ENCODE data around the gene BCO1. TPM values are rescaled to one million over a fixed set of nuclear protein-coding genes. Genes with fewer than 3 reads are reported as not detected.
A peak's percentile ranks its signal among the peaks of the same experiment; 100 is the strongest.

The BCO1 gene
- total RNA-seq, 2 donors from 2014 or later: 0.42 to 0.62 TPM

DNA sequence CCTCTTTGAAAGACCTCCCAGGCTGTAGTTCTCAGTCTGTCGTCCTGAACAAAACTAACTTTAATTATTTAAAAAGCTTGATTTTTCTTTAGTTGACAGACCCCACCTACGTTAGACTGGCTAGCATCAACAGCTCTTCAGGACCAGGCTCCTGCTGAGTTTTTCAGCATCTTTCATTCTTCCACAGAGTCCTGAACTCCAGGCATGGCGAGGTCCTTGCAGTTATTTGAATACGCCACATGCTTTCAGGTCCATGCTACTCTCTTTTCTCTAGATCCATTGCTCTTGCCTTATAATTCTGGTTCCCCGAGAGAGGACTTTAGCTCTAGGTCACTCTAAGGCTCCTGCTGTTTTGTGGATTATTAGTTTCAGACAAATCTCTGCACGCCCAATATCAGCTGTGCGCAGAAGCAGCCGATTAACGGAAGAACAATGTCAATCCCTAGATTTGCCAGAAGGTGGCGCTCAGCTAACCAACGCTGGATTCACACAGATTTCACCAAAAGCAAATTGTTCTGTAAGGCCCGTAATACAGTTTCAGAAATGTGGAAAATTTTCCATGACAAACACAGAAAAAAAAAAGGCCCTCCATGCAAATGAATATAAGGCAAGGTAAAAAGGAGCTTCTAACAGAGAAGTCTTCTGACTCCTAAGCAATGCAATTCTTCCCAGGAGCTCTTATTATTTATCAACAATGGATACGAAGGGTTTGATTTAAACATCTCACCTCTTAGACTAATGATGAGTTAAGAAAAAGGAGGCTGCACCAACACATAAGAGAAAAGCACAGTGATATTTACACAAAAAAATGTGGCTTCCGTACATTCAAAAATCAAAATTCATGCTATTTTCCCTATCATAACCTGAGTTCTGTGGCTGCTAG lies 33.5 kb upstream of the BCO1 start:
- Histone ChIP-seq H3K36me3 (ENCODE audit: control insufficient read depth, insufficient read depth, low read length) (no peaks in the 10 kb centered on the region), H3K27me3 (ENCODE audit: control insufficient read depth, insufficient read depth, low read length, poor library complexity, severe bottlenecking) (no peaks in the 10 kb centered on the region), H3K4me1 (ENCODE audit: control insufficient read depth, insufficient read depth, low read length) (no peaks in the 10 kb centered on the region), H3K9ac (ENCODE audit: extremely low read depth, low read length, poor library complexity, severe bottlenecking) (no peak overlapping the region), H3K27ac (ENCODE audit: low read depth, low read length) (no peak overlapping the region), H3K9me3 (ENCODE audit: control insufficient read depth, low read length) (no peaks in the 10 kb centered on the region), H3K4me3 (ENCODE audit: low read length) (no peak overlapping the region)
- no peak overlapping the region for H3K4me3 Mint-ChIP-seq
- H3K36me3 Mint-ChIP-seq (ENCODE audit: low read depth): no peaks in the 10 kb centered on the region
- no peaks in the 10 kb centered on the region for H3K4me1 Mint-ChIP-seq
- no peak overlapping the region for H3K27ac Mint-ChIP-seq
- H3K27me3 Mint-ChIP-seq (ENCODE audit: insufficient read depth): no peaks in the 10 kb centered on the region
- TF ChIP-seq, protein P1, sequence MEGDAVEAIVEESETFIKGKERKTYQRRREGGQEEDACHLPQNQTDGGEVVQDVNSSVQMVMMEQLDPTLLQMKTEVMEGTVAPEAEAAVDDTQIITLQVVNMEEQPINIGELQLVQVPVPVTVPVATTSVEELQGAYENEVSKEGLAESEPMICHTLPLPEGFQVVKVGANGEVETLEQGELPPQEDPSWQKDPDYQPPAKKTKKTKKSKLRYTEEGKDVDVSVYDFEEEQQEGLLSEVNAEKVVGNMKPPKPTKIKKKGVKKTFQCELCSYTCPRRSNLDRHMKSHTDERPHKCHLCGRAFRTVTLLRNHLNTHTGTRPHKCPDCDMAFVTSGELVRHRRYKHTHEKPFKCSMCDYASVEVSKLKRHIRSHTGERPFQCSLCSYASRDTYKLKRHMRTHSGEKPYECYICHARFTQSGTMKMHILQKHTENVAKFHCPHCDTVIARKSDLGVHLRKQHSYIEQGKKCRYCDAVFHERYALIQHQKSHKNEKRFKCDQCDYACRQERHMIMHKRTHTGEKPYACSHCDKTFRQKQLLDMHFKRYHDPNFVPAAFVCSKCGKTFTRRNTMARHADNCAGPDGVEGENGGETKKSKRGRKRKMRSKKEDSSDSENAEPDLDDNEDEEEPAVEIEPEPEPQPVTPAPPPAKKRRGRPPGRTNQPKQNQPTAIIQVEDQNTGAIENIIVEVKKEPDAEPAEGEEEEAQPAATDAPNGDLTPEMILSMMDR (conservative IDR thresholded peaks at IDR 0.05): peak; percentile 80
- H3K9me3 Mint-ChIP-seq: no peaks in the 10 kb centered on the region
- peak; percentile 68 for DNase-seq
- 33 to 49% methylated on average over 11 to 14 of the region's 14 CpGs for WGBS, 2 experiments (ENCODE audit: insufficient coverage in 1 of 2, insufficient read length in 1 of 2)

DNA sequence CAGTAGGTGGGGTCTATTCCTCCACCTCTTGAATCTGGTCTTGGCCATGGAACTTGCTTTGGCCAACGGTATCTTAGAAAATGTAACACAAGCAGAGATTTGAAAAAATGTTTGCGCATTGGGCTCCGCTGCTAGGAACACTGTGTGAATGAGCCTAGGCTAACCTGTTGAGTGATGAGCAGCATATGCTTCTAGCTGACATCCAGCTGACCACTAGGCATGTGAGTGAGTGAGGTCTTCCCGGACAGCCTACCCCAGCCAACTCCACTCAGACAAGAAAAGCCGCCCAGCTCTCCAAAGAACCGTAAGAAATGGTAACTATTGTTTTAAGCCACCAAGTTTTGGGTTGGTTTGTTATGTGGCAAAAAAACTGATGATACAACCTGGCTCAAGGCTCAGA lies 31.4 kb upstream of the BCO1 start:
- H3K4me3 Mint-ChIP-seq: no peak overlapping the region
- Histone ChIP-seq H3K27ac (ENCODE audit: low read depth, low read length) (no peak overlapping the region), H3K27me3 (ENCODE audit: control insufficient read depth, insufficient read depth, low read length, poor library complexity, severe bottlenecking) (no peaks in the 10 kb centered on the region), H3K4me1 (ENCODE audit: control insufficient read depth, insufficient read depth, low read length) (no peaks in the 10 kb centered on the region), H3K9ac (ENCODE audit: extremely low read depth, low read length, poor library complexity, severe bottlenecking) (no peak overlapping the region), H3K9me3 (ENCODE audit: control insufficient read depth, low read length) (no peaks in the 10 kb centered on the region), H3K4me3 (ENCODE audit: low read length) (no peak overlapping the region), H3K36me3 (ENCODE audit: control insufficient read depth, insufficient read depth, low read length) (no peaks in the 10 kb centered on the region)
- H3K4me1 Mint-ChIP-seq: no peaks in the 10 kb centered on the region
- no peak overlapping the region for H3K27ac Mint-ChIP-seq
- peaks cover 3% of the 10 kb centered on the region for H3K27me3 Mint-ChIP-seq (ENCODE audit: insufficient read depth)
- WGBS, 2 experiments (ENCODE audit: insufficient coverage in 1 of 2, insufficient read length in 1 of 2): 78 to 81% methylated on average over 5 to 6 of the region's 6 CpGs
- H3K36me3 Mint-ChIP-seq (ENCODE audit: low read depth): no peaks in the 10 kb centered on the region
- H3K9me3 Mint-ChIP-seq: no peaks in the 10 kb centered on the region
- no peak for DNase-seq
- TF ChIP-seq, protein P1 (conservative IDR thresholded peaks at IDR 0.05): no peak

DNA sequence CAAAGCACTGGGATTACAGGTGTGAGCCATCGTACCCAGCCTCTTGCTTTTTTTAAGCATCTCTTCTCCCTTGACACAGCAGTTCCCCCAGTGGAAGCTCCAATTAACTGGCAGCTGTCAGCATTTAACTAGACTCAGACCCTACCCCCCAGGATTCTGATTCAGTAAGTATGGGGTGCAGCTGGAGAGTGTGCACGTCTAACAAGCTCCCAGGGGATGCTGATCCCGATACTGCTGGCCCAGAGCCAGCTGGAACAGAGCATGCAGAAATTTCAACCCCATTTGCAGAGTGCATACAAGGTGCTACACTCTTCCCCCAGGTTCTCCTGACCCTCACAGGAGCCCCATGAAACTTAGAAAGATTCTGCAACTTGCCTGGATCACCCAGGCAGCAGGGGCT lies 27.7 kb upstream of the BCO1 start:
- no peak overlapping the region for H3K4me3 Mint-ChIP-seq
- TF ChIP-seq, protein P1 (conservative IDR thresholded peaks at IDR 0.05): no peak
- no peak overlapping the region for H3K27ac Mint-ChIP-seq
- peaks cover 3% of the 10 kb centered on the region for H3K27me3 Mint-ChIP-seq (ENCODE audit: insufficient read depth)
- H3K9ac ChIP-seq (ENCODE audit: extremely low read depth, low read length, poor library complexity, severe bottlenecking): no peak overlapping the region
- no peaks in the 10 kb centered on the region for H3K36me3 Mint-ChIP-seq (ENCODE audit: low read depth)
- H3K27me3 ChIP-seq (ENCODE audit: control insufficient read depth, insufficient read depth, low read length, poor library complexity, severe bottlenecking): no peaks in the 10 kb centered on the region
- H3K9me3 ChIP-seq (ENCODE audit: control insufficient read depth, low read length): no peaks in the 10 kb centered on the region
- H3K4me1 Mint-ChIP-seq: peaks cover 4% of the 10 kb centered on the region
- H3K36me3 ChIP-seq (ENCODE audit: control insufficient read depth, insufficient read depth, low read length): no peaks in the 10 kb centered on the region
- no peaks in the 10 kb centered on the region for H3K9me3 Mint-ChIP-seq
- no peak overlapping the region for H3K4me3 ChIP-seq (ENCODE audit: low read length)
- H3K27ac ChIP-seq (ENCODE audit: low read depth, low read length): no peak overlapping the region
- WGBS, 2 experiments (ENCODE audit: insufficient coverage in 1 of 2, insufficient read length in 1 of 2): 95 to 100% methylated on average over 1 to 3 of the region's 3 CpGs
- DNase-seq: no peak
- peaks cover 7% of the 10 kb centered on the region for H3K4me1 ChIP-seq (ENCODE audit: control insufficient read depth, insufficient read depth, low read length)

Data from endodermal cell (in vitro differentiated cells).